MM.1S (cell line): ENCODE data around the gene BPI.

Experiments used
- CTCF ChIP-seq: fragments of 300-600 bp; sonication (generic); IDR thresholded peaks from 2 replicates; pipeline ENCODE4 v1.5.1; 2016; ENCODE audit warnings: antibody characterized with exemption, low read length, mixed read lengths
- EZH2 ChIP-seq: fragments of 300-600 bp; sonication (generic); optimal IDR thresholded peaks from 2 replicates; pipeline ENCODE3; 2017; ENCODE audit warnings: low read depth, mild to moderate bottlenecking, antibody characterized with exemption, low read length, mixed read lengths

GRCh38 chr20:38277691-38278090 lies 26.3 kb upstream of the BPI start:
- TF ChIP-seq CTCF (no peak), EZH2 (no peak)
